Loucy (cell line): ENCODE results near the gene CCDC122.

Source experiments
- EZH2phosphoT487 ChIP-seq: fragments of 200-600 bp; IDR thresholded peaks from 2 replicates; pipeline ENCODE4 v1.6.1; 2018; ENCODE audit warnings: antibody characterized with exemption, mild to moderate bottlenecking, moderate library complexity, borderline replicate concordance
- TF ChIP-seq, protein P1 (sequence below): fragments of 200-600 bp; sonication (generic); conservative IDR thresholded peaks from 2 replicates; pipeline ENCODE4 v1.5.1; 2014; ENCODE audit warnings: mild to moderate bottlenecking, antibody characterized with exemption, low read length

DNA sequence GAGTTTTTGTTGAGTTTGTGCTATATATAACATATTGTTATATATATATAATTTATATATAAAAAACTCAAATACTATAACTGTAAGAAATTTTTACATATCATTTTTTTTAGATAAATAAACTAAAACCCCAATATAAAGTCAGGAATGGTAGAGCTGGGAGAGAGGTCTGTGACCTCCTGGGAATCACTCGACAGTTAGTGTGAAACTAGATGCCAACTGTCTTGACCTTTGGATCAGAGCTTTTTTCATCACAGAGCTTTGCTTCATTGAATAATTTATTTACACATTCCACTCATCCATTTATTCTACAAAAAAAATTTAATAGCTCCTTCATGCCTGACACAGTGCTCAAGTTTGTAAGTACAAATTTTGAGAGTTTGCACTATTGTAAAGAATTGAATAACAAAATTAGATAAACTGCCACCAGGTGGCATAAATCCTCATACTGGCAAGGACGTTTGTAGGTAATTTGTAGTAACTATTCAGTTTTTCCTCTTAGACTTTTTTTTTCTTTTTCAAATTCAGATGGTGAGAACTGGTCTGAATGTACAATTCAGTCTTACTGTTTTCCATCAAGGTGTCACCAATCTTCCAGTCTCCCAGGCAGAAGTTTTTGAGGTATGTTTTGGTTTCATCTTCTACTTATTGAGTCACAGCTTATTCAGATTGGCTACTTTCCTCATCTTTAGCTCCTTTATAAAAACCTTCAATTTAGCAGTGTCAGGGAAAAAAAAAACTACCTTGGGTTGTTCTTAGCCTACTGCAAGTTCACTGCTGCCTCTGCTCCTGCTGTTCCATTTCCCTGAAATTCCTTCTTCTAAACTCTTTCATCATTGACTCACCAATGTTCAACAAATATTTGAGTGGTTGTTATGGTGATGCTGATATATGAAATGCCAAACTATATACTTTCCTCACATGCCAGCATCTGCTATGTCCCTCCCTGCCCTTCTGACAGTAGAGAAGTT, 28.9 kb upstream of the CCDC122 start:
- TF ChIP-seq, protein P1, sequence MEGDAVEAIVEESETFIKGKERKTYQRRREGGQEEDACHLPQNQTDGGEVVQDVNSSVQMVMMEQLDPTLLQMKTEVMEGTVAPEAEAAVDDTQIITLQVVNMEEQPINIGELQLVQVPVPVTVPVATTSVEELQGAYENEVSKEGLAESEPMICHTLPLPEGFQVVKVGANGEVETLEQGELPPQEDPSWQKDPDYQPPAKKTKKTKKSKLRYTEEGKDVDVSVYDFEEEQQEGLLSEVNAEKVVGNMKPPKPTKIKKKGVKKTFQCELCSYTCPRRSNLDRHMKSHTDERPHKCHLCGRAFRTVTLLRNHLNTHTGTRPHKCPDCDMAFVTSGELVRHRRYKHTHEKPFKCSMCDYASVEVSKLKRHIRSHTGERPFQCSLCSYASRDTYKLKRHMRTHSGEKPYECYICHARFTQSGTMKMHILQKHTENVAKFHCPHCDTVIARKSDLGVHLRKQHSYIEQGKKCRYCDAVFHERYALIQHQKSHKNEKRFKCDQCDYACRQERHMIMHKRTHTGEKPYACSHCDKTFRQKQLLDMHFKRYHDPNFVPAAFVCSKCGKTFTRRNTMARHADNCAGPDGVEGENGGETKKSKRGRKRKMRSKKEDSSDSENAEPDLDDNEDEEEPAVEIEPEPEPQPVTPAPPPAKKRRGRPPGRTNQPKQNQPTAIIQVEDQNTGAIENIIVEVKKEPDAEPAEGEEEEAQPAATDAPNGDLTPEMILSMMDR, result peak; percentile 76
- no peak for TF ChIP-seq EZH2phosphoT487
